CD14-positive monocyte (primary cell): Measurements from ENCODE around the gene GNAI1. TPM values are rescaled to one million over a fixed set of nuclear protein-coding genes. Genes with fewer than 3 reads are reported as not detected.

Experiments
- DNase-seq, 3 donors: peaks; one replicate each; pipeline ENCODE4 v3.0.0-alpha.2; 2011 to 2022
- H2AFZ ChIP-seq: 2 replicates; pipeline ENCODE4 v1.6.0; 2012; ENCODE audit warnings: mild to moderate bottlenecking, low read depth, low read length, inconsistent platforms; ENCODE audit not compliant: insufficient read depth, poor library complexity, severe bottlenecking
- H3K27ac ChIP-seq, 2 donors: 1 replicate in 1 of 2; 2 replicates in 1 of 2; pipeline ENCODE4 v1.5.1; 2012 to 2013; ENCODE audit warnings: low read length in 2 of 2, control low read depth in 1 of 2, inconsistent platforms in 1 of 2, low read depth in 1 of 2, mild to moderate bottlenecking in 1 of 2
- H3K27me3 ChIP-seq, 2 donors: one replicate each; pipeline versions ENCODE4 v1.6.0 to v1.6.1; 2011 to 2013; ENCODE audit warnings: low read length in 2 of 2; ENCODE audit not compliant: control insufficient read depth in 2 of 2, insufficient read depth in 2 of 2
- H3K36me3 ChIP-seq, 2 donors: replicated peaks in 1 of 2; 1 replicate in 1 of 2; 2 replicates in 1 of 2; pipeline versions ENCODE4 v1.5.1 to v1.6.1; 2012 to 2013; ENCODE audit warnings: low read length in 2 of 2, control low read depth in 1 of 2, inconsistent platforms in 1 of 2, mild to moderate bottlenecking in 1 of 2; ENCODE audit not compliant: insufficient read depth in 2 of 2, control insufficient read depth in 1 of 2
- H3K4me1 ChIP-seq, 2 donors: 1 replicate in 1 of 2; 2 replicates in 1 of 2; pipeline versions ENCODE4 v1.5.1 to v1.6.1; 2012 to 2013; ENCODE audit warnings: low read length in 2 of 2, control low read depth in 1 of 2, inconsistent platforms in 1 of 2, mild to moderate bottlenecking in 1 of 2, moderate library complexity in 1 of 2; ENCODE audit not compliant: insufficient read depth in 2 of 2, control insufficient read depth in 1 of 2
- H3K4me2 ChIP-seq: replicated peaks from 2 replicates; pipeline ENCODE3; 2012; ENCODE audit warnings: low read length, moderate library complexity, mild to moderate bottlenecking; ENCODE audit not compliant: poor library complexity, severe bottlenecking; ENCODE audit errors: extremely low read depth
- H3K4me3 ChIP-seq, 3 experiments: fragments of 200-600 bp in 1 of 3; sonication (generic) in 1 of 3; replicated peaks in 1 of 3; 1 replicate in 2 of 3; 2 replicates in 1 of 3; pipeline ENCODE4 v1.5.1; 2011 to 2013; ENCODE audit warnings: low read length in 3 of 3, mild to moderate bottlenecking in 3 of 3, control low read depth in 2 of 3, low read depth in 2 of 3, inconsistent platforms in 1 of 3, moderate library complexity in 1 of 3
- H3K79me2 ChIP-seq: 2 replicates; pipeline ENCODE4 v1.6.0; 2012; ENCODE audit warnings: mild to moderate bottlenecking, control low read depth, inconsistent platforms, low read length, moderate library complexity; ENCODE audit not compliant: insufficient read depth
- H3K9ac ChIP-seq: 2 replicates; pipeline ENCODE4 v1.6.0; 2017; ENCODE audit warnings: low read length, mild to moderate bottlenecking; ENCODE audit not compliant: insufficient read depth, poor library complexity, severe bottlenecking
- H3K9me3 ChIP-seq, 2 donors: replicated peaks in 1 of 2; 1 replicate in 1 of 2; 2 replicates in 1 of 2; pipeline versions ENCODE4 v1.5.1 to v1.6.1; 2012 to 2013; ENCODE audit warnings: low read length in 2 of 2, control low read depth in 1 of 2; ENCODE audit not compliant: control insufficient read depth in 1 of 2, insufficient read depth in 1 of 2
- H4K20me1 ChIP-seq: 2 replicates; pipeline ENCODE4 v1.6.0; 2012; ENCODE audit warnings: mild to moderate bottlenecking, low read length, control low read depth, moderate library complexity; ENCODE audit not compliant: insufficient read depth
- H3K27ac Mint-ChIP-seq, 7 donors: one replicate each; pipeline ENCODE4 v1.8.0; 2020; ENCODE audit warnings: mild to moderate bottlenecking in 7 of 7, mixed read lengths in 7 of 7, moderate library complexity in 6 of 7, inconsistent platforms in 2 of 7
- H3K27me3 Mint-ChIP-seq, 3 donors: one replicate each; pipeline ENCODE4 v1.8.0; 2021 to 2022; ENCODE audit warnings: low read depth in 3 of 3, mild to moderate bottlenecking in 3 of 3, mixed read lengths in 3 of 3, moderate library complexity in 3 of 3, inconsistent platforms in 1 of 3
- H3K36me3 Mint-ChIP-seq, 2 donors: one replicate each; pipeline ENCODE4 v1.8.0; 2020; ENCODE audit warnings: mixed read lengths in 2 of 2, inconsistent platforms in 1 of 2, mild to moderate bottlenecking in 1 of 2
- H3K4me1 Mint-ChIP-seq: one replicate; pipeline ENCODE4 v1.8.0; 2020; ENCODE audit warnings: mild to moderate bottlenecking, mixed read lengths
- H3K4me3 Mint-ChIP-seq, 2 donors: one replicate each; pipeline ENCODE4 v1.8.0; 2020; ENCODE audit warnings: mild to moderate bottlenecking in 2 of 2, mixed read lengths in 2 of 2, moderate library complexity in 1 of 2
- H3K9me3 Mint-ChIP-seq, 7 donors: one replicate each; pipeline ENCODE4 v1.8.0; 2020 to 2022; ENCODE audit warnings: mixed read lengths in 7 of 7, mild to moderate bottlenecking in 6 of 7, moderate library complexity in 6 of 7, inconsistent platforms in 2 of 7
- CTCF ChIP-seq: fragments of 200-600 bp; IDR thresholded peaks from one replicate; pipeline ENCODE4 v1.8.0; 2022; ENCODE audit warnings: antibody characterized with exemption, mild to moderate bottlenecking
- WGBS: methylation state at CpG from one replicate; pipeline ENCODE4 v1.1.5; 2013; ENCODE audit warnings: missing lambda C conversion rate; ENCODE audit not compliant: insufficient coverage; 5-methylcytosine and 5-hydroxymethylcytosine counted together
- intact Hi-C, 2 donors: fragments of 100-400 bp; cut with micrococcal nuclease; formaldehyde crosslinking; loops; one replicate each; pipeline versions ENCODE4 v1.15.0 to v1.15.1; 2023
- polyA plus RNA-seq, 3 donors: library from polyadenylated mRNA; depleted of rRNA in 1 of 3; unstranded in 2 of 3; stranded (reverse) in 1 of 3; fragments of 300-500 nt in 2 of 3; fragments of >200 nt in 1 of 3; fragmentation: Illumina TruSeq in 2 of 3; gene quantifications; 1 replicate in 2 of 3; 2 replicates in 1 of 3; pipeline ENCODE4 v1.2.3, GENCODE V29; 2012 to 2021

The GNAI1 gene
- polyA plus RNA-seq, 3 donors: 0.72 to 1.0 (median 0.79) TPM

GRCh38 chr7:80244206-80244916, 109.7 kb downstream of the GNAI1 start:
- Mint-ChIP-seq H3K4me1 (peaks cover 2% of the 10 kb centered on the region), H3K9me3 (no peaks in the 10 kb centered on the region), H3K4me3 (no peak overlapping the region), H3K36me3 (no peaks in the 10 kb centered on the region), H3K27ac (no peak overlapping the region), H3K27me3 (no peaks in the 10 kb centered on the region)
- Histone ChIP-seq H2AFZ (no peak overlapping the region), H3K9ac (no peak overlapping the region), H3K4me3 (no peak overlapping the region), H3K79me2 (no peaks in the 10 kb centered on the region), H3K4me2 (no peak overlapping the region), H3K4me1 (no peaks in the 10 kb centered on the region), H3K27me3 (no peaks in the 10 kb centered on the region), H3K27ac (no peak overlapping the region), H4K20me1 (no peaks in the 10 kb centered on the region), H3K36me3 (no peaks in the 10 kb centered on the region), H3K9me3 (no peaks in the 10 kb centered on the region)
- TF ChIP-seq CTCF: no peak
- 31% methylated on average over 2 of the region's 4 CpGs for WGBS
- DNase-seq: no peak
- intact Hi-C loops: no loop called here

- Mint-ChIP-seq H3K27me3 (no peaks in the 10 kb centered on the region), H3K4me1 (peaks cover 6% of the 10 kb centered on the region), H3K4me3 (no peak overlapping the region), H3K36me3 (no peaks in the 10 kb centered on the region), H3K9me3 (peaks cover 0 to 2% (median 0%) of the 10 kb centered on the region in 7 donors), H3K27ac (no peak overlapping the region)
- no peak overlapping the region for H3K27ac ChIP-seq
- H2AFZ ChIP-seq: no peak overlapping the region
- no peak overlapping the region for H3K9ac ChIP-seq
- H3K4me2 ChIP-seq: no peak overlapping the region
- DNase-seq: no peak
- no peaks in the 10 kb centered on the region for H3K27me3 ChIP-seq
- 91% methylated on average over 2 of the region's 3 CpGs for WGBS
- no peak for TF ChIP-seq CTCF
- H3K79me2 ChIP-seq: no peaks in the 10 kb centered on the region
- H4K20me1 ChIP-seq: no peaks in the 10 kb centered on the region
- no peaks in the 10 kb centered on the region for H3K36me3 ChIP-seq
- no peaks in the 10 kb centered on the region for H3K4me1 ChIP-seq
- H3K4me3 ChIP-seq: no peak overlapping the region
- intact Hi-C loops: no loop called here
- H3K9me3 ChIP-seq: no peaks in the 10 kb centered on the region
These were observed 112.5 kb downstream of the GNAI1 start for GRCh38 chr7:80247144-80247543.
